Trophoblast cell (in vitro differentiated cells and primary cell): Measurements from ENCODE around the gene LPCAT1.
"Not testable (repeated sequence)": the region's sequence is repeated elsewhere in the genome, so short reads cannot be mapped to it uniquely, and the experiment has no call there.

Experiments used
- DNase-seq, 2 donors: peaks; one replicate each; pipeline ENCODE4 v3.0.0-alpha.2; 2016
- H2AFZ ChIP-seq: 2 replicates; pipeline ENCODE4 v1.6.1; 2013; ENCODE audit warnings: low read length, moderate library complexity, mild to moderate bottlenecking; ENCODE audit not compliant: insufficient read depth, poor library complexity
- H2AK5ac ChIP-seq: 2 replicates; pipeline ENCODE4 v1.6.1; 2013; ENCODE audit warnings: mild to moderate bottlenecking, low read length
- H2BK120ac ChIP-seq: 2 replicates; pipeline ENCODE4 v1.6.1; 2013; ENCODE audit warnings: low read length, mild to moderate bottlenecking, moderate library complexity; ENCODE audit not compliant: insufficient read depth, poor library complexity
- H2BK12ac ChIP-seq: 2 replicates; pipeline ENCODE4 v1.6.1; 2013; ENCODE audit warnings: mild to moderate bottlenecking, low read length, moderate library complexity
- H2BK5ac ChIP-seq: 2 replicates; pipeline ENCODE4 v1.6.1; 2013; ENCODE audit warnings: low read length, low read depth, moderate library complexity, mild to moderate bottlenecking; ENCODE audit not compliant: poor library complexity
- H3K14ac ChIP-seq: 2 replicates; pipeline ENCODE4 v1.6.1; 2013; ENCODE audit warnings: mild to moderate bottlenecking, low read length
- H3K18ac ChIP-seq: 2 replicates; pipeline ENCODE4 v1.6.1; 2013; ENCODE audit warnings: mild to moderate bottlenecking, low read length
- H3K23ac ChIP-seq: 2 replicates; pipeline ENCODE4 v1.6.1; 2013; ENCODE audit warnings: low read length
- H3K27ac ChIP-seq: 2 replicates; pipeline ENCODE4 v1.5.1; 2013; ENCODE audit warnings: low read depth, mild to moderate bottlenecking, inconsistent platforms, low read length, moderate library complexity
- H3K27me3 ChIP-seq: 2 replicates; pipeline ENCODE4 v1.6.1; 2013; ENCODE audit warnings: inconsistent platforms, mild to moderate bottlenecking, low read length, moderate library complexity; ENCODE audit not compliant: insufficient read depth
- H3K36me3 ChIP-seq, 2 experiments: 1 replicate in 1 of 2; 2 replicates in 1 of 2; pipeline ENCODE4 v1.6.1; 2013; ENCODE audit warnings: low read length in 2 of 2, mild to moderate bottlenecking in 2 of 2, moderate library complexity in 1 of 2; ENCODE audit not compliant: insufficient read depth in 2 of 2, control insufficient read depth in 1 of 2
- H3K4ac ChIP-seq: 2 replicates; pipeline ENCODE4 v1.6.1; 2013; ENCODE audit warnings: low read depth, mild to moderate bottlenecking, low read length, moderate library complexity
- H3K4me1 ChIP-seq, 2 experiments: 1 replicate in 1 of 2; 2 replicates in 1 of 2; pipeline ENCODE4 v1.6.1; 2013; ENCODE audit warnings: low read length in 2 of 2, mild to moderate bottlenecking in 2 of 2, moderate library complexity in 1 of 2; ENCODE audit not compliant: insufficient read depth in 2 of 2, control insufficient read depth in 1 of 2
- H3K4me2 ChIP-seq: 2 replicates; pipeline ENCODE4 v1.6.1; 2013; ENCODE audit warnings: inconsistent platforms, mild to moderate bottlenecking, low read length, moderate library complexity
- H3K4me3 ChIP-seq: 2 replicates; pipeline ENCODE4 v1.5.1; 2013; ENCODE audit warnings: mild to moderate bottlenecking, low read depth, low read length, inconsistent platforms
- H3K79me1 ChIP-seq: one replicate; pipeline ENCODE4 v1.6.1; 2013; ENCODE audit warnings: low read length
- H3K79me2 ChIP-seq: 2 replicates; pipeline ENCODE4 v1.6.1; 2013; ENCODE audit warnings: low read length, mild to moderate bottlenecking; ENCODE audit not compliant: control insufficient read depth, insufficient read depth, poor library complexity
- H3K9ac ChIP-seq: 2 replicates; pipeline ENCODE4 v1.6.1; 2013; ENCODE audit warnings: mild to moderate bottlenecking, low read length
- H3K9me3 ChIP-seq: 2 replicates; pipeline ENCODE4 v1.6.1; 2013; ENCODE audit warnings: low read depth, mild to moderate bottlenecking, control low read depth, inconsistent platforms, low read length; ENCODE audit not compliant: insufficient read depth
- H4K12ac ChIP-seq: 2 replicates; pipeline ENCODE4 v1.6.1; 2013; ENCODE audit warnings: low read depth, mild to moderate bottlenecking, low read length, moderate library complexity
- H4K8ac ChIP-seq: 2 replicates; pipeline ENCODE4 v1.6.1; 2013; ENCODE audit warnings: low read depth, mild to moderate bottlenecking, low read length, moderate library complexity
- H4K91ac ChIP-seq: one replicate; pipeline ENCODE4 v1.6.1; 2013; ENCODE audit warnings: low read depth, mild to moderate bottlenecking, low read length, moderate library complexity
- WGBS: extraction: QIAGEN DNeasy Blood & Tissue Kit; methylation state at CpG from one replicate; pipeline ENCODE4 v1.1.7; 2013; ENCODE audit warnings: missing lambda C conversion rate; ENCODE audit not compliant: insufficient read length, insufficient coverage; ENCODE audit errors: extremely low coverage; 5-methylcytosine and 5-hydroxymethylcytosine counted together

Gene LPCAT1

DNA sequence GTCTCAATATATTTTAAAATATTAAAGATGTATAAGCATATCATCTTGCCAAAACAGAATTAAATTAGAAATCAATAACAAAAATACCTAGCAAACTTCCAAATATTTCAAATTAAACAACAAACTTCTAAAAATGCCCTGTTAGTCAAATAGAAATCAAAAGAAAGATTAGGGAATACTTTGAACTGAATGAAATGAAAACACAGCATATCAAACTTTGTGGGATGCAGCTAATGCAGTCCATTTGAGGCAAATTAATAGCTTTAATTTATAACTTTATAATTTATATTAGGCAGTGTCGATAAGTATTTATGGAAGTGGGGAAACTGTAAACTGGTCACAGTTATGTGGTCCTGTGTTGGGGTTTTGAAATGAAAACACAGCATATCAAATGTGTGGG is 95.7 kb downstream of the LPCAT1 start:
- Histone ChIP-seq H3K36me3 (no peaks in the 10 kb centered on the region), H2BK120ac (no peak overlapping the region), H3K18ac (no peak overlapping the region), H2BK12ac (no peak overlapping the region), H3K79me2 (no peaks in the 10 kb centered on the region), H4K8ac (no peak overlapping the region), H2AFZ (no peak overlapping the region), H3K4me2 (no peak overlapping the region), H3K14ac (no peak overlapping the region), H3K4me3 (no peak overlapping the region), H3K27ac (no peak overlapping the region), H3K79me1 (no peaks in the 10 kb centered on the region), H3K9ac (no peak overlapping the region), H2BK5ac (no peak overlapping the region), H3K4me1 (no peaks in the 10 kb centered on the region), H2AK5ac (no peak overlapping the region), H4K12ac (no peak overlapping the region), H3K4ac (no peak overlapping the region), H3K9me3 (peaks cover 57% of the 10 kb centered on the region), H4K91ac (no peak overlapping the region), H3K27me3 (no peaks in the 10 kb centered on the region), H3K23ac (no peak overlapping the region)
- no CpG with 5 or more reads among the region's 1 CpG for WGBS
- DNase-seq: no peak

DNA sequence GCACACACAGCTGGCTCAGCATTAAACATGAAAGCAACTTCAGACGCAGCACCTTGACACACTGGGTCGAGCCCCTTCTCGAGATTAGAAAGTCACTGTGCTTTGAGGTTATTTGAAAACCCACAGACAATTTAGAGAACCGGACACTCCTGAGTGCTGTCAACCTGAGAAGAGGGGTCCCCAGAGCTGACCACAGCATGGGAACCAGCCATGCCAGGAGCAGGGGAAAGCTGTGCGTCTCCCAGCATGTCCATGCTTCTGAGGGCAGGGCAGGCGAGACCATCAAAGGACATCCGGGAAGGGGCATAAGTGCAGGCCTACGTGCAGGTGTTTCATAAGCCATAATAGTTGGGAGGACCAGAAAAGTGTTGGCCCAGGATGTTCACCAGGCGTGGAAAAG is 99.0 kb downstream of the LPCAT1 start:
- Histone ChIP-seq H3K4me1 (no peaks in the 10 kb centered on the region), H3K79me2 (no peaks in the 10 kb centered on the region), H2BK12ac (no peak overlapping the region), H3K36me3 (no peaks in the 10 kb centered on the region), H3K27me3 (no peaks in the 10 kb centered on the region), H3K27ac (no peak overlapping the region), H2AK5ac (no peak overlapping the region), H3K9ac (no peak overlapping the region), H3K23ac (no peak overlapping the region), H2AFZ (no peak overlapping the region), H3K4ac (no peak overlapping the region), H4K91ac (no peak overlapping the region), H3K14ac (no peak overlapping the region), H3K9me3 (peaks cover 49% of the 10 kb centered on the region), H4K8ac (no peak overlapping the region), H3K4me2 (no peak overlapping the region), H3K18ac (no peak overlapping the region), H3K79me1 (no peaks in the 10 kb centered on the region), H3K4me3 (no peak overlapping the region), H4K12ac (no peak overlapping the region), H2BK120ac (no peak overlapping the region), H2BK5ac (no peak overlapping the region)
- no CpG with 5 or more reads among the region's 9 CpGs for WGBS
- DNase-seq: no peak

DNA sequence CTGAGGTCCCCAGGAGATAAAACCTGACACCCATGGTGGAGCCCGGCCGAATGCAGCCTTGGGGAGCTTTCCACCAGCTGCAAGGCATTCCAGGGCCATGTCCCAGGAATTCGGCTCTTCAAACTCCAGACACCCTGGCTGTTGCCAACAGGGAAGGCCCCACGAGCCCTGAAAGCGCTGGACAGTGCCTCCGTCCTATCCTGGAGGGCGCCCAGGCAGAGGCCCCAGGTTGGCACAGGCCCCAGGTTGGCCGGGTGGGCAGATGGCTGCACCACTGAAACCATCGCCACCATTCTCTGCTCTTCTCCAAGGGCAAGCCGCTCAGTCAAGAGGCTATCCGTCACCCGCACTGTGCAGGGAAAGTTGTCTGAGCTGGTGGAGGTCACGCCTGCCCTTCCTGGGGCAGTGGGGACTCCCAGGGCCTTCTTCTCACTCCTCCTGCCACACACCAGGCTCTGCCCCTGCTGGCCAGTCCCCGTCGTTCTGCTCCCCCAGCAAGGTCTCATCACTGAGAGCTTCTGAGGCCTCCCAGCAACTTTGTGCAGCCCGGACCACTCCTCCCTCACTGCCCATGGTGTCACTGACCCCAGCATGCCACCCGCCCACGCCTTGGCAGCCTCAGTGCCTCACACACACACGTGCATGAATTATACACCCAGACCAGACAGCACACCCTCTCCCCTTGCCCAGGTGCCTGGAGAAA is 99.7 kb downstream of the LPCAT1 start:
- no peak for DNase-seq
- no peaks in the 10 kb centered on the region for H3K4me1 ChIP-seq
- no peak overlapping the region for H3K27ac ChIP-seq
- H3K9ac ChIP-seq: no peak overlapping the region
- H3K18ac ChIP-seq: no peak overlapping the region
- no peaks in the 10 kb centered on the region for H3K79me2 ChIP-seq
- H3K14ac ChIP-seq: no peak overlapping the region
- H3K9me3 ChIP-seq: peaks cover 48% of the 10 kb centered on the region
- H2BK120ac ChIP-seq: no peak overlapping the region
- no peak overlapping the region for H3K4ac ChIP-seq
- H3K36me3 ChIP-seq: no peaks in the 10 kb centered on the region
- H3K79me1 ChIP-seq: no peaks in the 10 kb centered on the region
- no peak overlapping the region for H4K12ac ChIP-seq
- no peak overlapping the region for H4K8ac ChIP-seq
- H3K27me3 ChIP-seq: no peaks in the 10 kb centered on the region
- no peak overlapping the region for H2AK5ac ChIP-seq
- H4K91ac ChIP-seq: no peak overlapping the region
- no peak overlapping the region for H2BK5ac ChIP-seq
- no peak overlapping the region for H3K4me3 ChIP-seq
- H3K23ac ChIP-seq: no peak overlapping the region
- no peak overlapping the region for H2BK12ac ChIP-seq
- no CpG with 5 or more reads among the region's 19 CpGs for WGBS
- H3K4me2 ChIP-seq: no peak overlapping the region
- H2AFZ ChIP-seq: no peak overlapping the region

DNA sequence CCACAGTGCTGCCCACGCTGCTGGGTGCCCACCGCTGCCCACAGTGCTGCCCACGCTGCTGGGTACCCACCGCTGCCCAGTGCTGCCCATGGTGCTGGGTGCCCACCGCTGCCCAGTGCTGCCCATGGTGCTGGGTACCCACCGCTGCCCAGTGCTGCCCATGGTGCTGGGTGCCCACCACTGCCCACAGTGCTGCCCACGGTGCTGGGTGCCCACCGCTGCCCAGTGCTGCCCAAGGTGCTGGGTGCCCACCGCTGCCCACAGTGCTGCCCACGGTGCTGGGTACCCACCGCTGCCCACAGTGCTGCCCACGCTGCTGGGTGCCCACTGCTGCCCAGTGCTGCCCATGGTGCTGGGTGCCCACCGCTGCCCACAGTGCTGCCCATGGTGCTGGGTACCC is 101.2 kb downstream of the LPCAT1 start:
- not testable (repeated sequence) for H2AK5ac ChIP-seq, H2BK12ac ChIP-seq, H3K4me2 ChIP-seq, H2BK5ac ChIP-seq, H3K79me1 ChIP-seq, H3K23ac ChIP-seq, DNase-seq, H3K18ac ChIP-seq, H3K4ac ChIP-seq, H2BK120ac ChIP-seq, H3K9ac ChIP-seq, H4K12ac ChIP-seq, H3K14ac ChIP-seq, H3K27me3 ChIP-seq, H4K91ac ChIP-seq, H3K27ac ChIP-seq, H4K8ac ChIP-seq, H3K36me3 ChIP-seq, H3K4me3 ChIP-seq, H2AFZ ChIP-seq, H3K79me2 ChIP-seq, H3K4me1 ChIP-seq
- peaks cover 50% of the 10 kb centered on the region for H3K9me3 ChIP-seq
- no CpG with 5 or more reads among the region's 13 CpGs for WGBS
